Upper lobe of left lung (tissue), 6 donors: ENCODE results near the gene TTLL5. TPM values are rescaled to one million over a fixed set of nuclear protein-coding genes. Genes with fewer than 3 reads are reported as not detected.
A peak's percentile ranks its signal among the peaks of the same experiment; 100 is the strongest.

Source experiments
- ATAC-seq, 2 donors: fragments of 200-7000 bp; cut with Tn5 transposase; one replicate each; pipeline ENCODE4 v1.9.1; 2022; ENCODE audit warnings: mild to moderate bottlenecking in 2 of 2, moderate library complexity in 2 of 2; ENCODE audit not compliant: low FRiP score in 2 of 2
- DNase-seq, 2 donors: peaks; one replicate each; pipeline ENCODE4 v3.0.0-alpha.2; 2019 to 2020
- H3K27ac ChIP-seq, 4 donors: fragments of 200-600 bp; sonication (generic); one replicate each; pipeline ENCODE4 v1.5.1; 2016 to 2019
- H3K27me3 ChIP-seq, 4 donors: fragments of 200-600 bp; sonication (generic); one replicate each; pipeline ENCODE4 v1.5.1; 2017 to 2019
- H3K36me3 ChIP-seq, 4 donors: fragments of 200-600 bp; sonication (generic); one replicate each; pipeline ENCODE4 v1.5.1; 2016 to 2019
- H3K4me1 ChIP-seq, 4 donors: fragments of 200-600 bp; sonication (generic); one replicate each; pipeline ENCODE4 v1.5.1; 2018 to 2019
- H3K4me3 ChIP-seq, 4 donors: fragments of 200-600 bp; sonication (generic); one replicate each; pipeline ENCODE4 v1.5.1; 2017 to 2019; ENCODE audit warnings: mild to moderate bottlenecking in 2 of 4, moderate library complexity in 1 of 4
- H3K9me3 ChIP-seq, 4 donors: fragments of 200-600 bp; sonication (generic); one replicate each; pipeline ENCODE4 v1.5.1; 2018 to 2019
- EP300 ChIP-seq, 4 donors: sonication (generic); formaldehyde crosslinking; IDR thresholded peaks; one replicate each; pipeline ENCODE4 v1.5.1; 2017; ENCODE audit warnings: antibody characterized with exemption in 4 of 4, control low read depth in 2 of 4
- POLR2A ChIP-seq, 4 donors: fragments of 450-650 bp; IDR thresholded peaks; one replicate each; pipeline ENCODE4 v1.5.1; 2016 to 2017; ENCODE audit warnings: antibody characterized with exemption in 4 of 4, mild to moderate bottlenecking in 2 of 4
- POLR2AphosphoS5 ChIP-seq, 2 donors: sonication (generic); formaldehyde crosslinking; IDR thresholded peaks; one replicate each; pipeline ENCODE4 v1.5.1; 2017; ENCODE audit warnings: antibody characterized with exemption in 2 of 2
- WGBS, 2 donors: methylation state at CpG; one replicate each; pipeline ENCODE4 v1.1.5; 2017 to 2018; 5-methylcytosine and 5-hydroxymethylcytosine counted together
- total RNA-seq, 6 donors: library from RNA; depleted of rRNA in 4 of 6; stranded (reverse); fragments of >200 nt in 4 of 6; gene quantifications; one replicate each; pipeline versions ENCODE4 v1.1.0 to v1.2.1, GENCODE V29; 2016 to 2021
- TF ChIP-seq, protein P1 (sequence below), 6 experiments: fragments of 450-650 bp in 4 of 6; fragments of 200-600 bp in 2 of 6; sonication (generic) in 2 of 6; IDR thresholded peaks; one replicate each; pipeline ENCODE4 v1.5.1; 2016 to 2019; ENCODE audit warnings: antibody characterized with exemption in 6 of 6
- donor health status: DM: no; HTN: no; CAD: no; lungs with moderate emphysema.
- donor health status: DM: no; HTN: yes; CAD: no; lungs with severe emphysema.

TTLL5 gene
- total RNA-seq, 6 donors from 2014 or later, result 24.5 to 85.9 (median 33.5) TPM

GRCh38 chr14:75905147-75905904 lies 244.3 kb downstream of the TTLL5 start:
- peak in 1 of 2 donors; percentile 49 for ATAC-seq
- TF ChIP-seq POLR2AphosphoS5 (IDR thresholded peaks at IDR 0.05), result no peak
- TF ChIP-seq, protein P1, sequence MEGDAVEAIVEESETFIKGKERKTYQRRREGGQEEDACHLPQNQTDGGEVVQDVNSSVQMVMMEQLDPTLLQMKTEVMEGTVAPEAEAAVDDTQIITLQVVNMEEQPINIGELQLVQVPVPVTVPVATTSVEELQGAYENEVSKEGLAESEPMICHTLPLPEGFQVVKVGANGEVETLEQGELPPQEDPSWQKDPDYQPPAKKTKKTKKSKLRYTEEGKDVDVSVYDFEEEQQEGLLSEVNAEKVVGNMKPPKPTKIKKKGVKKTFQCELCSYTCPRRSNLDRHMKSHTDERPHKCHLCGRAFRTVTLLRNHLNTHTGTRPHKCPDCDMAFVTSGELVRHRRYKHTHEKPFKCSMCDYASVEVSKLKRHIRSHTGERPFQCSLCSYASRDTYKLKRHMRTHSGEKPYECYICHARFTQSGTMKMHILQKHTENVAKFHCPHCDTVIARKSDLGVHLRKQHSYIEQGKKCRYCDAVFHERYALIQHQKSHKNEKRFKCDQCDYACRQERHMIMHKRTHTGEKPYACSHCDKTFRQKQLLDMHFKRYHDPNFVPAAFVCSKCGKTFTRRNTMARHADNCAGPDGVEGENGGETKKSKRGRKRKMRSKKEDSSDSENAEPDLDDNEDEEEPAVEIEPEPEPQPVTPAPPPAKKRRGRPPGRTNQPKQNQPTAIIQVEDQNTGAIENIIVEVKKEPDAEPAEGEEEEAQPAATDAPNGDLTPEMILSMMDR (IDR thresholded peaks at IDR 0.05), result no peak
- TF ChIP-seq POLR2A (IDR thresholded peaks at IDR 0.05), result no peak
- TF ChIP-seq EP300 (IDR thresholded peaks at IDR 0.05), result no peak
- peak in 1 of 2 donors; percentile 65 for DNase-seq
- Histone ChIP-seq H3K4me3 (no peak overlapping the region), H3K9me3 (no peaks in the 10 kb centered on the region), H3K27ac (peak overlapping the region in 1 of 4 donors; percentile 14), H3K36me3 (no peaks in the 10 kb centered on the region), H3K27me3 (no peaks in the 10 kb centered on the region), H3K4me1 (peaks cover 0 to 5% (median 2%) of the 10 kb centered on the region in 4 donors)
- 57 to 58% methylated on average over 7 of the region's 7 CpGs for WGBS, 2 donors

GRCh38 chr14:75906228-75906627 lies 245.2 kb downstream of the TTLL5 start:
- H3K27ac ChIP-seq, result no peak overlapping the region
- no peak for DNase-seq
- 78 to 84% methylated on average over 5 of the region's 5 CpGs for whole genome bisulfite sequencing, 2 donors

DNA sequence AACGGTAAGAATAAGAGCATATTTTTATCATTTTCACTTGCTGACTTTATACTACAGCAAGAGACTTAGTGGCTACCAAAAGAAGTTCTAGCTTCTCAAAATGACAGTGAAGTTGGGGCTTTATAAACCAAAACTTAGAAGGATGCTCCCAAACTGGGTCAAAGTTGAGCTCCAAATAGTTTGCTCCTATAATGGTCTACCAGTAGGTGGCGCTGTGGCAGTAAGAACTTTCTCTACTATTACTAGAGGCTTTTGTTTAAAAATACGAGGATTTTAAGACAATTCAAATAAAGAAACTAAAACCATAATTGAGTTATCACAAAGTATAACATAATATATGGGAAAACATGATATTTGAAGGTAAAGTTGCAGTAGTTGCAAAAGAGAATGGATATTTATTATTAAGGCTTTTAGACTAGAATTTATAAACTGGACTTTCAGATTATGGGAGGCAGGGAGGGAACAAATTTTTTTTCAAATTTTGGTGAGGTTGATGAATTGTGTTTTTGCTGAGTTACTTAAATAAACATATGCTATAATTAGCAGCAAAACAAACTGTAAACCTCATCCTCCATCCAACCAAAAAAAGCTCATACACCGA lies 245.7 kb downstream of the TTLL5 start:
- no peaks in the 10 kb centered on the region for H3K36me3 ChIP-seq
- H3K27ac ChIP-seq, result no peak overlapping the region
- DNase-seq, result peak in 1 of 2 donors; percentile 45
- 46 to 48% methylated on average over 4 of the region's 4 CpGs for WGBS, 2 donors
- peaks cover 0 to 5% (median 2%) of the 10 kb centered on the region in 4 donors for H3K4me1 ChIP-seq
- no peak overlapping the region for H3K4me3 ChIP-seq
- H3K27me3 ChIP-seq, result no peaks in the 10 kb centered on the region
- TF ChIP-seq, protein P1 (IDR thresholded peaks at IDR 0.05), result peak; percentile 50 to 78 (median 73)
- TF ChIP-seq POLR2AphosphoS5 (IDR thresholded peaks at IDR 0.05), result no peak
- no peak for TF ChIP-seq POLR2A (IDR thresholded peaks at IDR 0.05)
- no peak for TF ChIP-seq EP300 (IDR thresholded peaks at IDR 0.05)
- H3K9me3 ChIP-seq, result no peaks in the 10 kb centered on the region
- ATAC-seq, result peak in 1 of 2 donors; percentile 81

More at GRCh38 chr14:75906228-75906627, 245.2 kb downstream of the TTLL5 start:
- no peaks in the 10 kb centered on the region for H3K9me3 ChIP-seq
- H3K4me1 ChIP-seq, result peaks cover 0 to 5% (median 2%) of the 10 kb centered on the region in 4 donors
- H3K27me3 ChIP-seq, result no peaks in the 10 kb centered on the region
- no peak for ATAC-seq
- TF ChIP-seq EP300 (IDR thresholded peaks at IDR 0.05), result no peak
- no peak overlapping the region for H3K4me3 ChIP-seq
- no peaks in the 10 kb centered on the region for H3K36me3 ChIP-seq

- no peak overlapping the region for H3K27ac ChIP-seq
- no peaks in the 10 kb centered on the region for H3K36me3 ChIP-seq
- H3K9me3 ChIP-seq, result no peaks in the 10 kb centered on the region
- TF ChIP-seq, protein P1 (IDR thresholded peaks at IDR 0.05), result no peak
- TF ChIP-seq EP300 (IDR thresholded peaks at IDR 0.05) (no peak), POLR2AphosphoS5 (IDR thresholded peaks at IDR 0.05) (no peak), POLR2A (IDR thresholded peaks at IDR 0.05) (no peak)
- no peak overlapping the region for H3K4me3 ChIP-seq
- DNase-seq (no peak), ATAC-seq (no peak)
- H3K4me1 ChIP-seq, result peaks cover 0 to 5% (median 2%) of the 10 kb centered on the region in 4 donors
- 88% methylated on average over 4 of the region's 4 CpGs for WGBS, 2 donors
- no peaks in the 10 kb centered on the region for H3K27me3 ChIP-seq
These were observed 246.8 kb downstream of the TTLL5 start for GRCh38 chr14:75907756-75908359.

DNA sequence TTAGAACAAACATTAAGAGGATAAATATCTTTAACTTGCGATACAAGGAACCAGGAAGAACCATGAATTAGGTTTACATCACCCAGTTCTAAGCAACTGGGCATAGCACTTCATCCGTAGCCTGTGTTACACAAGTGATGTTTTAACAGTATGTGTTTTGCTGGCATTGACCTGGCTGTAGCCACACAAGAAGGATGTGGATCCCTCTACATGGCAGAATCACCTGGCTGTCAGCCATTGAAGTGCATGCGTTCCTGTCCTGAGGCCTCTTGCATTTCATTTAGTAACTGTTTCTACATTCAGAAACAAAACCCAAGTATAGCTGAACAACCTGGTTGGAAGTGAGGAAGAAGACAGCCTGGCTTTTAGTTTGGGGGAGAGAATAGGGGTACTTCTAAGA lies 248.6 kb downstream of the TTLL5 start:
- Histone ChIP-seq H3K4me1 (peaks cover 0 to 5% (median 2%) of the 10 kb centered on the region in 4 donors), H3K4me3 (no peak overlapping the region), H3K36me3 (no peaks in the 10 kb centered on the region), H3K27ac (no peak overlapping the region), H3K27me3 (no peaks in the 10 kb centered on the region), H3K9me3 (no peaks in the 10 kb centered on the region)
- no peak for DNase-seq
- ATAC-seq, result no peak
- TF ChIP-seq, protein P1 (IDR thresholded peaks at IDR 0.05), result no peak
- TF ChIP-seq POLR2AphosphoS5 (IDR thresholded peaks at IDR 0.05) (no peak), EP300 (IDR thresholded peaks at IDR 0.05) (no peak), POLR2A (IDR thresholded peaks at IDR 0.05) (no peak)
- 89 to 100% methylated on average over 2 to 3 of the region's 3 CpGs for WGBS, 2 donors
